ENCODE data around the gene CS. TPM values are rescaled to one million over a fixed set of nuclear protein-coding genes. Genes with fewer than 3 reads are reported as not detected.

CS gene
- total and polyA plus RNA-seq, 2 of the 4 experiments (the other 2 are of a cell fraction): 139 to 146 TPM

DNA sequence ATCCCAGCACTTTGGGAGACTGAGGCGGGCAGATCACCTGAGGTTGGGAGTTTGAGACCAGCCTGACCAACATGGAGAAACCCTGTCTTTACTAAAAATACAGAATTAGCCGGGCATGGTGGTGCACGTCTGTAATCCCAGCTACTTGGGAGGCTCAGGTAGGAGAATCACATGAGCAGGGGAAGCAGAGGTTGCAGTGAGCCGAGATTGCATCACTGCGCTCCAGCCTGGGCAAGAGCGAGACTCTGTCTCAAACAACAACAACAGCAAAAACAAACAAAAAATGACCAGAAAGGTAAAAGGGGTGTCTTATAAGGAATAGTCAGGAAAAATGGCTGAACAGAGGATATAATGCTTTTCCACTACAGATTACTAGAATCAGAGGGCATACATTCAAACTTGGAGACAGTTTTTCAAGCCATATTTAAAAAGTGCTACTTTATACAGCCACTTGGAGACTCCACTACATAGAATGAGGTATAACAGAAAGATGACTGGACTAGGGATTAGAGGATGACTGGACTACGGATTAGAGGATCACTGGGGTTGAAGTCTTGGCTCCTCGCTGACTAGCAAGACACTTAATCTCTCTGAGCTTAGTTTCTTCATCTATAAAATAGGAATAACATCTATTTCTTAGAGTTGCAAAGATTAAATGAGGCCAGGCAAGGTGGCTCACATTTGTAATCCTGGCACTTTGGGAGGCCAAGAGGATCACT lies 4.9 kb upstream of the CS start:
- DNase-seq: no peak
- H3K4me2 ChIP-seq (ENCODE audit: low read depth, low read length): no peak overlapping the region
- no peak overlapping the region for H3K56ac ChIP-seq (ENCODE audit: extremely low read depth, insufficient read depth, low read length)
- H3K23ac ChIP-seq (ENCODE audit: low read depth, low read length): no peak overlapping the region
- H4K8ac ChIP-seq (ENCODE audit: low read depth in 2 of 2, low read length in 2 of 2): no peak overlapping the region
- H2AFZ ChIP-seq (replicated peaks; ENCODE audit: low read length, poor library complexity): no peak overlapping the region
- no peak overlapping the region for H2BK5ac ChIP-seq (ENCODE audit: low read depth, low read length, poor library complexity, severe bottlenecking)
- intact Hi-C loops (cut with micrococcal nuclease): no loop called here
- H2AK5ac ChIP-seq (ENCODE audit: low read depth, low read length): no peak overlapping the region
- no peak overlapping the region for H3K27ac ChIP-seq (ENCODE audit: insufficient read depth, low read length)
- no TSS peak for BruUV-seq (replicated peaks)
- peaks cover 7% of the 10 kb centered on the region; the same call in 1 of the 2 replicates for H3K9me1 ChIP-seq (ENCODE audit: insufficient read depth, low read length)
- TF ChIP-seq MXI1 (IDR thresholded peaks at IDR 0.05; ENCODE audit: borderline replicate concordance, low read depth, low read length) (no peak), MAFK (IDR thresholded peaks at IDR 0.05; ENCODE audit: low read depth, low read length) (no peak), BHLHE40 (IDR thresholded peaks at IDR 0.05; ENCODE audit: low read depth, low read length) (no peak), CHD1 (IDR thresholded peaks at IDR 0.05; ENCODE audit: low read depth, low read length) (no peak), NFE2L2 (IDR thresholded peaks at IDR 0.05; ENCODE audit: low read depth, low read length) (no peak), MAZ (IDR thresholded peaks at IDR 0.05; ENCODE audit: borderline replicate concordance, low read depth, low read length) (no peak), CEBPB (IDR thresholded peaks at IDR 0.05; ENCODE audit: low read depth, low read length) (no peak), RFX5 (IDR thresholded peaks at IDR 0.05; ENCODE audit: low read depth, low read length) (no peak)
- TF ChIP-seq, protein P1, sequence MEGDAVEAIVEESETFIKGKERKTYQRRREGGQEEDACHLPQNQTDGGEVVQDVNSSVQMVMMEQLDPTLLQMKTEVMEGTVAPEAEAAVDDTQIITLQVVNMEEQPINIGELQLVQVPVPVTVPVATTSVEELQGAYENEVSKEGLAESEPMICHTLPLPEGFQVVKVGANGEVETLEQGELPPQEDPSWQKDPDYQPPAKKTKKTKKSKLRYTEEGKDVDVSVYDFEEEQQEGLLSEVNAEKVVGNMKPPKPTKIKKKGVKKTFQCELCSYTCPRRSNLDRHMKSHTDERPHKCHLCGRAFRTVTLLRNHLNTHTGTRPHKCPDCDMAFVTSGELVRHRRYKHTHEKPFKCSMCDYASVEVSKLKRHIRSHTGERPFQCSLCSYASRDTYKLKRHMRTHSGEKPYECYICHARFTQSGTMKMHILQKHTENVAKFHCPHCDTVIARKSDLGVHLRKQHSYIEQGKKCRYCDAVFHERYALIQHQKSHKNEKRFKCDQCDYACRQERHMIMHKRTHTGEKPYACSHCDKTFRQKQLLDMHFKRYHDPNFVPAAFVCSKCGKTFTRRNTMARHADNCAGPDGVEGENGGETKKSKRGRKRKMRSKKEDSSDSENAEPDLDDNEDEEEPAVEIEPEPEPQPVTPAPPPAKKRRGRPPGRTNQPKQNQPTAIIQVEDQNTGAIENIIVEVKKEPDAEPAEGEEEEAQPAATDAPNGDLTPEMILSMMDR (conservative IDR thresholded peaks at IDR 0.05; ENCODE audit: low read depth, low read length): no peak
- TF ChIP-seq, protein P2, sequence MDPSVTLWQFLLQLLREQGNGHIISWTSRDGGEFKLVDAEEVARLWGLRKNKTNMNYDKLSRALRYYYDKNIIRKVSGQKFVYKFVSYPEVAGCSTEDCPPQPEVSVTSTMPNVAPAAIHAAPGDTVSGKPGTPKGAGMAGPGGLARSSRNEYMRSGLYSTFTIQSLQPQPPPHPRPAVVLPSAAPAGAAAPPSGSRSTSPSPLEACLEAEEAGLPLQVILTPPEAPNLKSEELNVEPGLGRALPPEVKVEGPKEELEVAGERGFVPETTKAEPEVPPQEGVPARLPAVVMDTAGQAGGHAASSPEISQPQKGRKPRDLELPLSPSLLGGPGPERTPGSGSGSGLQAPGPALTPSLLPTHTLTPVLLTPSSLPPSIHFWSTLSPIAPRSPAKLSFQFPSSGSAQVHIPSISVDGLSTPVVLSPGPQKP (IDR thresholded peaks at IDR 0.05; ENCODE audit: borderline replicate concordance, low read depth, low read length): no peak
- H3K18ac ChIP-seq (ENCODE audit: low read depth, low read length): no peak overlapping the region
- in situ Hi-C loops (cut with MboI; ENCODE audit: low sequenced_read_pairs): no loop called here
- H3K14ac ChIP-seq (replicated peaks; ENCODE audit: low read depth, low read length): no peak overlapping the region
- dilution Hi-C loops (cut with HindIII; ENCODE audit: low sequenced_read_pairs, unreplicated experiment): no loop called here
- no peak overlapping the region for H4K5ac ChIP-seq (ENCODE audit: low read depth, low read length)
- POLR2A ChIA-PET (ENCODE audit: unreplicated experiment): no interaction called here
- H2BK20ac ChIP-seq (ENCODE audit: low read depth, low read length): no peak overlapping the region
- H3K9me3 ChIP-seq (ENCODE audit: control insufficient read depth, insufficient read depth, low read length): no peaks in the 10 kb centered on the region
- H2AK9ac ChIP-seq (replicated peaks; ENCODE audit: low read depth, low read length, poor library complexity): no peak overlapping the region
- H3K4ac ChIP-seq (ENCODE audit: low read depth, low read length): no peak overlapping the region
- H3K4me1 ChIP-seq (ENCODE audit: control insufficient read depth, insufficient read depth, low read length): peaks cover 3% of the 10 kb centered on the region; the same call in 1 of the 2 replicates
- H2BK120ac ChIP-seq (ENCODE audit: low read depth, low read length): no peak overlapping the region
- no peak overlapping the region for H4K91ac ChIP-seq (ENCODE audit: insufficient read depth, low read depth, low read length)
- H3K36me3 ChIP-seq (ENCODE audit: control insufficient read depth, insufficient read depth, low read length): peaks cover 24% of the 10 kb centered on the region
- CTCF ChIA-PET: interaction anchor here (0.7 kb wide), 1 partner anchor 11 kb away, joined by 3 read pairs; no protein-coding TSS in a partner anchor
- WGBS, 2 experiments (ENCODE audit: extremely low coverage in 2 of 2, insufficient read length in 1 of 2): 100% methylated on average over 1 of the region's 8 CpGs; no CpG with 5 or more reads in 1 of the 2 experiments
- H3K27me3 ChIP-seq (ENCODE audit: control insufficient read depth, insufficient read depth, low read length): no peaks in the 10 kb centered on the region
- no peaks in the 10 kb centered on the region for H4K20me1 ChIP-seq (ENCODE audit: insufficient read depth, low read length)
- H3K9ac ChIP-seq (ENCODE audit: low read depth, low read length): no peak overlapping the region
- H3K79me1 ChIP-seq (ENCODE audit: low read depth in 1 of 2, low read length in 2 of 2): peaks cover 7 to 22% of the 10 kb centered on the region in 2 experiments
- H2BK15ac ChIP-seq (ENCODE audit: low read depth, low read length): no peak overlapping the region
- no peak for ATAC-seq (ENCODE audit: low read depth)
- H3K4me3 ChIP-seq (ENCODE audit: insufficient read depth, low read depth, low read length): no peak overlapping the region
